GM21526 (cell line): ENCODE results near the gene SMARCAL1.
A peak's percentile ranks its signal among the peaks of the same experiment; 100 is the strongest.
"Not testable (repeated sequence)": the region's sequence is repeated elsewhere in the genome, so short reads cannot be mapped to it uniquely, and the experiment has no call there.

ENCODE experiments used
- ATAC-seq: cut with Tn5 transposase; IDR thresholded peaks from one replicate; pipeline ENCODE4 v1.9.1; 2021; ENCODE audit warnings: moderate library complexity; ENCODE audit not compliant: unreplicated experiment, low FRiP score

The SMARCAL1 gene

GRCh38 chr2:216412022-216412999 is at the start of gene SMARCAL1:
TSS of gene SMARCAL1 (plus strand) at chr2:216412484. CDS start at chr2:216414705, 2,221 bp downstream.
- peak; percentile 93 for ATAC-seq

- ATAC-seq = no peak
Measured at GRCh38 chr2:216362730-216363129, 49.6 kb upstream of the SMARCAL1 start.

GRCh38 chr2:216363221-216363620 is 49.1 kb upstream of the SMARCAL1 start:
- ATAC-seq = no peak

- no peak for ATAC-seq
Measured at GRCh38 chr2:216365518-216365917, 46.8 kb upstream of the SMARCAL1 start.

GRCh38 chr2:216366777-216367471 is 45.4 kb upstream of the SMARCAL1 start:
- no peak for ATAC-seq

GRCh38 chr2:216369821-216370220 is 42.5 kb upstream of the SMARCAL1 start:
- ATAC-seq = no peak

GRCh38 chr2:216370961-216371712 is 41.1 kb upstream of the SMARCAL1 start:
- no peak for ATAC-seq

GRCh38 chr2:216371721-216372702 is 40.3 kb upstream of the SMARCAL1 start, which contains the start of gene MARCHF4:
TSS of gene MARCHF4 (minus strand) at chr2:216372483. CDS start at chr2:216370260, 2,223 bp downstream.
- ATAC-seq = no peak

GRCh38 chr2:216372761-216373291 is 39.5 kb upstream of the SMARCAL1 start:
- ATAC-seq = no peak

GRCh38 chr2:216373896-216374295 is 38.4 kb upstream of the SMARCAL1 start:
- ATAC-seq = no peak

- no peak for ATAC-seq
Measured at GRCh38 chr2:216375286-216375685, 37.0 kb upstream of the SMARCAL1 start.

GRCh38 chr2:216379977-216380376 is 32.3 kb upstream of the SMARCAL1 start:
- no peak for ATAC-seq

- not testable (repeated sequence) for ATAC-seq
Measured at GRCh38 chr2:216384409-216384808, 27.9 kb upstream of the SMARCAL1 start.

GRCh38 chr2:216385478-216385877 is 26.8 kb upstream of the SMARCAL1 start:
- no peak for ATAC-seq

GRCh38 chr2:216387262-216387661 is 25.0 kb upstream of the SMARCAL1 start:
- ATAC-seq = no peak

- no peak for ATAC-seq
Measured at GRCh38 chr2:216388046-216388884, 24.0 kb upstream of the SMARCAL1 start.

GRCh38 chr2:216389570-216389969 is 22.7 kb upstream of the SMARCAL1 start:
- ATAC-seq = no peak

- ATAC-seq = no peak
Measured at GRCh38 chr2:216391401-216391800, 20.9 kb upstream of the SMARCAL1 start.
